ENCODE measurements around the gene OMP. TPM values are rescaled to one million over a fixed set of nuclear protein-coding genes. Genes with fewer than 3 reads are reported as not detected.

The OMP gene
- total and polyA plus RNA-seq, 2 experiments from 2014 or later, result not detected

DNA sequence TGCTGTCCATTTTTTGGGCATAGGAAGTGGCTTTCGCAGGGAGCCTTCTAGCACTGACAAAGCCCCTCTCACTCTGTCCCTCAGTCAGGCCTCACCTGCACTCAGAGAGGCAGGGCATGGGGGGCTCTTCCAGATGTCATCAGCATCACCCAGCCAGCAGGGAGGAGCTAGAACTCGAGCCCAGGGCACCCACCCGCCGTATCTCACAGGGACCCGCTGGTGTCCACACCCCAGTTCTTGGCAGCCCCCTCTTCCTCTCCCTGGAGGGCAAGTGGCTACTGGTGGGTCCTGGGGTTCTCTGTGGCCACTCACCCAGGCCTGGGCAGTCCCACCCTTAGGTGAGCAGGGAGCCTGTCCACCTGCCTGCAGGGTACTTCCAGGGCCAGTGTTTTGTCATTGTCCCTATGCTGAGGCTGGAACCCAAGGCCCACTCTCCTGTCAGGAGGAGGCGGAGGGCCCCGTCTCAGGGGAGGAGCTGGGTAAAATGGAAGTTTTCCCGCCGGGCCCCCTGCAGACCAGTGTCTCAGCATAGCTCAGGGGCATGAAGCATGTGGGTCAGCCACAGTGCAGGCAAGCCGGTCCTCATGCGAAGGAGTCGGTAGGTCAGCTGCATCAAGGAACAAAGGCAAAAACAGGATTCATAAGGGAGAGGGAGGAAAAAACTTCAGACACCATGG, 47.2 kb downstream of the OMP start:
- no peak for TF ChIP-seq EZH2 (IDR thresholded peaks at IDR 0.05; ENCODE audit: borderline replicate concordance)
- TF ChIP-seq, protein P1, sequence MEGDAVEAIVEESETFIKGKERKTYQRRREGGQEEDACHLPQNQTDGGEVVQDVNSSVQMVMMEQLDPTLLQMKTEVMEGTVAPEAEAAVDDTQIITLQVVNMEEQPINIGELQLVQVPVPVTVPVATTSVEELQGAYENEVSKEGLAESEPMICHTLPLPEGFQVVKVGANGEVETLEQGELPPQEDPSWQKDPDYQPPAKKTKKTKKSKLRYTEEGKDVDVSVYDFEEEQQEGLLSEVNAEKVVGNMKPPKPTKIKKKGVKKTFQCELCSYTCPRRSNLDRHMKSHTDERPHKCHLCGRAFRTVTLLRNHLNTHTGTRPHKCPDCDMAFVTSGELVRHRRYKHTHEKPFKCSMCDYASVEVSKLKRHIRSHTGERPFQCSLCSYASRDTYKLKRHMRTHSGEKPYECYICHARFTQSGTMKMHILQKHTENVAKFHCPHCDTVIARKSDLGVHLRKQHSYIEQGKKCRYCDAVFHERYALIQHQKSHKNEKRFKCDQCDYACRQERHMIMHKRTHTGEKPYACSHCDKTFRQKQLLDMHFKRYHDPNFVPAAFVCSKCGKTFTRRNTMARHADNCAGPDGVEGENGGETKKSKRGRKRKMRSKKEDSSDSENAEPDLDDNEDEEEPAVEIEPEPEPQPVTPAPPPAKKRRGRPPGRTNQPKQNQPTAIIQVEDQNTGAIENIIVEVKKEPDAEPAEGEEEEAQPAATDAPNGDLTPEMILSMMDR (IDR thresholded peaks at IDR 0.05; ENCODE audit: poor library complexity), result no peak
- no peak for TF ChIP-seq EZH2phosphoT487 (IDR thresholded peaks at IDR 0.05; ENCODE audit: low read depth, severe bottlenecking, unreplicated experiment)
- no peak overlapping the region for H3K4me3 ChIP-seq
- no peaks in the 10 kb centered on the region for H3K36me3 ChIP-seq (replicated peaks; ENCODE audit: insufficient read depth, low read depth)
- DNase-seq (ENCODE audit: low spot score), result no peak
- no peak overlapping the region for H3K27ac ChIP-seq
- H3K4me1 ChIP-seq (ENCODE audit: insufficient read depth), result peaks cover 25% of the 10 kb centered on the region
- WGBS (ENCODE audit: low lambda C conversion rate, missing lambda C conversion rate), result 79% methylated on average over 12 of the region's 12 CpGs
- H4K20me1 ChIP-seq (ENCODE audit: insufficient read depth, poor library complexity, severe bottlenecking), result no peaks in the 10 kb centered on the region
- no peaks in the 10 kb centered on the region for H3K9me2 ChIP-seq (replicated peaks; ENCODE audit: insufficient read depth)
- no peaks in the 10 kb centered on the region for H3K79me2 ChIP-seq
- no peaks in the 10 kb centered on the region for H3K27me3 ChIP-seq
- H3K4me2 ChIP-seq, result no peak overlapping the region
- no peak overlapping the region for H2AFZ ChIP-seq
- H3K9me3 ChIP-seq (ENCODE audit: low read depth), result no peaks in the 10 kb centered on the region

DNA sequence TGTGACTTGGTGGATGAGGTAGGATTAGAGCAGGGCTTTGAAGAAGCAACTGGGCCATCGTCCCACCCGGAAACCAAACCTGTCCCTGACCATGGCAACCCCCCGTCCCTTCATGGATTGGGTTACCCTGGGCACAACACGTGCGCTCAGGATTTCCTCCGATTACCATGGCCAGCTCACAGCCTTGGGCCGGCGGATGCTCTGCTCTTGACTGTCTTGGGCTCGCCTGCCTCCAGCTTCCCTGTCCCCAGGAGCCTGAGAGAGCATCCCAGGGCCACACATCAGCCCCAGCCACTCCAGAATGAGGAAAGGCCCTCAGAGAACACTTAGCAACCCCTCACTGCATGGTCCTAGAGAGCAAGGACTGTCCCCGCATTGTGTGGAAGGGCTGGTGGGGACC, 48.2 kb downstream of the OMP start:
- Histone ChIP-seq H3K4me2 (no peak overlapping the region), H4K20me1 (ENCODE audit: insufficient read depth, poor library complexity, severe bottlenecking) (no peaks in the 10 kb centered on the region), H3K27me3 (no peaks in the 10 kb centered on the region), H3K27ac (no peak overlapping the region), H3K79me2 (no peaks in the 10 kb centered on the region), H3K4me3 (no peak overlapping the region), H3K9me3 (ENCODE audit: low read depth) (no peaks in the 10 kb centered on the region), H3K36me3 (replicated peaks; ENCODE audit: insufficient read depth, low read depth) (no peaks in the 10 kb centered on the region), H3K9me2 (replicated peaks; ENCODE audit: insufficient read depth) (no peaks in the 10 kb centered on the region), H2AFZ (no peak overlapping the region), H3K4me1 (ENCODE audit: insufficient read depth) (peaks cover 18% of the 10 kb centered on the region)
- TF ChIP-seq EZH2phosphoT487 (IDR thresholded peaks at IDR 0.05; ENCODE audit: low read depth, severe bottlenecking, unreplicated experiment) (no peak), EZH2 (IDR thresholded peaks at IDR 0.05; ENCODE audit: borderline replicate concordance) (no peak)
- TF ChIP-seq, protein P1 (IDR thresholded peaks at IDR 0.05; ENCODE audit: poor library complexity), result no peak
- WGBS (ENCODE audit: low lambda C conversion rate, missing lambda C conversion rate), result 93% methylated on average over 10 of the region's 10 CpGs
- no peak for DNase-seq (ENCODE audit: low spot score)

DNA sequence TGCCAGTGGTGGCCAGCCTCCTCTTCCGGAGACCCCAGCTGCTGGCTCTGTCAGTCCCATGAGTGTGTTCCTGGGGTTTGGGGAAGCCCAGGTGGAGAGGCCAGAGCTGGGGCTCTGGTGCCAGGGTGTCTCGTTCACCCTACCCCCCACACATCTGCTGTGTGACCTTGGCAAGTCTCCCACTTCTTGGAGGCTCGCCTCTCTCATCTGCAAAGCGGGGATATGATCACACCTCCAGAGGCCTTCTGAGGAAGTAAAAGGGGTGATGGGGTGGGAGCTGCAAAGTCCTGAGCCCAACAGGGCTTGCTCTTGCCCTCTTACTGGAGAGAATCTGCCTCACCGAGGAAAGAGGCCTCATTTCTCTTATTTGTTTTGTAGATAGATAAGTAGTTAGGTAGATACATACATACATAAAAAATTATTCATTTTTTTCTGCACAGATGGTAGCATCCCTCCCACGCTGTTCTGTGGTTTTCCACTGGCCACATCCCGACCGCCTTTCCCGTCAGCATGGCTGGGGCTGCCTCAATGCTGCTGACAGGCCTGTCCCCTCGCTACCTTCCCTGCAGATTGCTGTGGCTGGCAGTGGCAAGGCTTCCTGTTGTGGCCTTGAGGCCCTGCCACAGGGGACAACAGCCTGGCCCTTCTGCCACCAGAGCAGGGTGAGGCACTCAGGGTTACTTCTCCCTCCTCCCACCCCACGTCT, 49.3 kb downstream of the OMP start:
- Histone ChIP-seq H3K9me2 (replicated peaks; ENCODE audit: insufficient read depth) (no peaks in the 10 kb centered on the region), H3K4me2 (no peak overlapping the region), H4K20me1 (ENCODE audit: insufficient read depth, poor library complexity, severe bottlenecking) (no peaks in the 10 kb centered on the region), H3K4me1 (ENCODE audit: insufficient read depth) (peaks cover 18% of the 10 kb centered on the region), H3K4me3 (no peak overlapping the region), H3K36me3 (replicated peaks; ENCODE audit: insufficient read depth, low read depth) (no peaks in the 10 kb centered on the region), H2AFZ (no peak overlapping the region), H3K9me3 (ENCODE audit: low read depth) (no peaks in the 10 kb centered on the region), H3K27me3 (no peaks in the 10 kb centered on the region), H3K79me2 (no peaks in the 10 kb centered on the region), H3K27ac (no peak overlapping the region)
- no peak for DNase-seq (ENCODE audit: low spot score)
- 87% methylated on average over 11 of the region's 11 CpGs for WGBS (ENCODE audit: low lambda C conversion rate, missing lambda C conversion rate)
- TF ChIP-seq EZH2 (IDR thresholded peaks at IDR 0.05; ENCODE audit: borderline replicate concordance) (no peak), EZH2phosphoT487 (IDR thresholded peaks at IDR 0.05; ENCODE audit: low read depth, severe bottlenecking, unreplicated experiment) (no peak)
- TF ChIP-seq, protein P1 (IDR thresholded peaks at IDR 0.05; ENCODE audit: poor library complexity), result no peak
